CD14-positive monocyte (primary cell): ENCODE measurements around the gene SPON1. TPM values are rescaled to one million over a fixed set of nuclear protein-coding genes. Genes with fewer than 3 reads are reported as not detected.
"Not testable (repeated sequence)": the region's sequence is repeated elsewhere in the genome, so short reads cannot be mapped to it uniquely, and the experiment has no call there.

Experiments
- DNase-seq, 3 donors: peaks; one replicate each; pipeline ENCODE4 v3.0.0-alpha.2; 2011 to 2022
- H2AFZ ChIP-seq: 2 replicates; pipeline ENCODE4 v1.6.0; 2012; ENCODE audit warnings: mild to moderate bottlenecking, low read depth, low read length, inconsistent platforms; ENCODE audit not compliant: insufficient read depth, poor library complexity, severe bottlenecking
- H3K27ac ChIP-seq, 2 donors: 1 replicate in 1 of 2; 2 replicates in 1 of 2; pipeline ENCODE4 v1.5.1; 2012 to 2013; ENCODE audit warnings: low read length in 2 of 2, control low read depth in 1 of 2, inconsistent platforms in 1 of 2, low read depth in 1 of 2, mild to moderate bottlenecking in 1 of 2
- H3K27me3 ChIP-seq, 2 donors: one replicate each; pipeline versions ENCODE4 v1.6.0 to v1.6.1; 2011 to 2013; ENCODE audit warnings: low read length in 2 of 2; ENCODE audit not compliant: control insufficient read depth in 2 of 2, insufficient read depth in 2 of 2
- H3K36me3 ChIP-seq, 2 donors: replicated peaks in 1 of 2; 1 replicate in 1 of 2; 2 replicates in 1 of 2; pipeline versions ENCODE4 v1.5.1 to v1.6.1; 2012 to 2013; ENCODE audit warnings: low read length in 2 of 2, control low read depth in 1 of 2, inconsistent platforms in 1 of 2, mild to moderate bottlenecking in 1 of 2; ENCODE audit not compliant: insufficient read depth in 2 of 2, control insufficient read depth in 1 of 2
- H3K4me1 ChIP-seq, 2 donors: 1 replicate in 1 of 2; 2 replicates in 1 of 2; pipeline versions ENCODE4 v1.5.1 to v1.6.1; 2012 to 2013; ENCODE audit warnings: low read length in 2 of 2, control low read depth in 1 of 2, inconsistent platforms in 1 of 2, mild to moderate bottlenecking in 1 of 2, moderate library complexity in 1 of 2; ENCODE audit not compliant: insufficient read depth in 2 of 2, control insufficient read depth in 1 of 2
- H3K4me2 ChIP-seq: replicated peaks from 2 replicates; pipeline ENCODE3; 2012; ENCODE audit warnings: low read length, moderate library complexity, mild to moderate bottlenecking; ENCODE audit not compliant: poor library complexity, severe bottlenecking; ENCODE audit errors: extremely low read depth
- H3K4me3 ChIP-seq, 3 experiments: fragments of 200-600 bp in 1 of 3; sonication (generic) in 1 of 3; replicated peaks in 1 of 3; 1 replicate in 2 of 3; 2 replicates in 1 of 3; pipeline ENCODE4 v1.5.1; 2011 to 2013; ENCODE audit warnings: low read length in 3 of 3, mild to moderate bottlenecking in 3 of 3, control low read depth in 2 of 3, low read depth in 2 of 3, inconsistent platforms in 1 of 3, moderate library complexity in 1 of 3
- H3K79me2 ChIP-seq: 2 replicates; pipeline ENCODE4 v1.6.0; 2012; ENCODE audit warnings: mild to moderate bottlenecking, control low read depth, inconsistent platforms, low read length, moderate library complexity; ENCODE audit not compliant: insufficient read depth
- H3K9ac ChIP-seq: 2 replicates; pipeline ENCODE4 v1.6.0; 2017; ENCODE audit warnings: low read length, mild to moderate bottlenecking; ENCODE audit not compliant: insufficient read depth, poor library complexity, severe bottlenecking
- H3K9me3 ChIP-seq, 2 donors: replicated peaks in 1 of 2; 1 replicate in 1 of 2; 2 replicates in 1 of 2; pipeline versions ENCODE4 v1.5.1 to v1.6.1; 2012 to 2013; ENCODE audit warnings: low read length in 2 of 2, control low read depth in 1 of 2; ENCODE audit not compliant: control insufficient read depth in 1 of 2, insufficient read depth in 1 of 2
- H4K20me1 ChIP-seq: 2 replicates; pipeline ENCODE4 v1.6.0; 2012; ENCODE audit warnings: mild to moderate bottlenecking, low read length, control low read depth, moderate library complexity; ENCODE audit not compliant: insufficient read depth
- H3K27ac Mint-ChIP-seq, 7 donors: one replicate each; pipeline ENCODE4 v1.8.0; 2020; ENCODE audit warnings: mild to moderate bottlenecking in 7 of 7, mixed read lengths in 7 of 7, moderate library complexity in 6 of 7, inconsistent platforms in 2 of 7
- H3K27me3 Mint-ChIP-seq, 3 donors: one replicate each; pipeline ENCODE4 v1.8.0; 2021 to 2022; ENCODE audit warnings: low read depth in 3 of 3, mild to moderate bottlenecking in 3 of 3, mixed read lengths in 3 of 3, moderate library complexity in 3 of 3, inconsistent platforms in 1 of 3
- H3K36me3 Mint-ChIP-seq, 2 donors: one replicate each; pipeline ENCODE4 v1.8.0; 2020; ENCODE audit warnings: mixed read lengths in 2 of 2, inconsistent platforms in 1 of 2, mild to moderate bottlenecking in 1 of 2
- H3K4me1 Mint-ChIP-seq: one replicate; pipeline ENCODE4 v1.8.0; 2020; ENCODE audit warnings: mild to moderate bottlenecking, mixed read lengths
- H3K4me3 Mint-ChIP-seq, 2 donors: one replicate each; pipeline ENCODE4 v1.8.0; 2020; ENCODE audit warnings: mild to moderate bottlenecking in 2 of 2, mixed read lengths in 2 of 2, moderate library complexity in 1 of 2
- H3K9me3 Mint-ChIP-seq, 7 donors: one replicate each; pipeline ENCODE4 v1.8.0; 2020 to 2022; ENCODE audit warnings: mixed read lengths in 7 of 7, mild to moderate bottlenecking in 6 of 7, moderate library complexity in 6 of 7, inconsistent platforms in 2 of 7
- CTCF ChIP-seq: fragments of 200-600 bp; IDR thresholded peaks from one replicate; pipeline ENCODE4 v1.8.0; 2022; ENCODE audit warnings: antibody characterized with exemption, mild to moderate bottlenecking
- WGBS: methylation state at CpG from one replicate; pipeline ENCODE4 v1.1.5; 2013; ENCODE audit warnings: missing lambda C conversion rate; ENCODE audit not compliant: insufficient coverage; 5-methylcytosine and 5-hydroxymethylcytosine counted together
- intact Hi-C, 2 donors: fragments of 100-400 bp; cut with micrococcal nuclease; formaldehyde crosslinking; loops; one replicate each; pipeline versions ENCODE4 v1.15.0 to v1.15.1; 2023
- polyA plus RNA-seq, 3 donors: library from polyadenylated mRNA; depleted of rRNA in 1 of 3; unstranded in 2 of 3; stranded (reverse) in 1 of 3; fragments of 300-500 nt in 2 of 3; fragments of >200 nt in 1 of 3; fragmentation: Illumina TruSeq in 2 of 3; gene quantifications; 1 replicate in 2 of 3; 2 replicates in 1 of 3; pipeline ENCODE4 v1.2.3, GENCODE V29; 2012 to 2021

SPON1 gene
- polyA plus RNA-seq, 3 donors = not detected

GRCh38 chr11:14029971-14030920 lies 67.7 kb downstream of the SPON1 start:
- no peak for TF ChIP-seq CTCF
- Mint-ChIP-seq H3K9me3 (peaks cover 0 to 1% (median 0%) of the 10 kb centered on the region in 7 donors), H3K4me3 (no peak overlapping the region), H3K27ac (peak overlapping the region in 1 of 7 donors; percentile 61), H3K36me3 (no peaks in the 10 kb centered on the region), H3K4me1 (no peaks in the 10 kb centered on the region), H3K27me3 (peaks cover 3 to 7% (median 6%) of the 10 kb centered on the region in 3 donors)
- no peak overlapping the region for H3K4me3 ChIP-seq
- H4K20me1 ChIP-seq = no peaks in the 10 kb centered on the region
- no peak overlapping the region for H3K27ac ChIP-seq
- no CpG with 5 or more reads among the region's 13 CpGs for WGBS
- H3K79me2 ChIP-seq = no peaks in the 10 kb centered on the region
- intact Hi-C loops = no loop called here
- no peaks in the 10 kb centered on the region for H3K36me3 ChIP-seq
- DNase-seq = no peak
- H3K9me3 ChIP-seq = no peaks in the 10 kb centered on the region
- H3K4me2 ChIP-seq = no peak overlapping the region
- peaks cover 0 to 2% of the 10 kb centered on the region in 2 donors for H3K27me3 ChIP-seq
- no peak overlapping the region for H3K9ac ChIP-seq
- peaks cover 0 to 3% of the 10 kb centered on the region in 2 donors for H3K4me1 ChIP-seq
- no peak overlapping the region for H2AFZ ChIP-seq

GRCh38 chr11:14035526-14035925 lies 73.0 kb downstream of the SPON1 start:
- not testable (repeated sequence) for H3K27me3 Mint-ChIP-seq, H3K4me3 Mint-ChIP-seq, H3K36me3 ChIP-seq

More at GRCh38 chr11:14035526-14035925, 73.0 kb downstream of the SPON1 start:
- intact Hi-C loops, H3K9me3 Mint-ChIP-seq, H4K20me1 ChIP-seq, H2AFZ ChIP-seq, H3K36me3 Mint-ChIP-seq, H3K27ac Mint-ChIP-seq, H3K9ac ChIP-seq, H3K4me1 Mint-ChIP-seq, H3K27ac ChIP-seq, H3K27me3 ChIP-seq, H3K4me3 ChIP-seq, H3K79me2 ChIP-seq, H3K4me2 ChIP-seq, H3K9me3 ChIP-seq: not testable (repeated sequence)
- peak in 2 of 3 donors; percentile 19 to 46 for DNase-seq
- 40% methylated on average over 2 of the region's 2 CpGs for WGBS
- peaks cover 4 to 11% of the 10 kb centered on the region in 2 donors for H3K4me1 ChIP-seq
